NCI-H526 (cell line): ENCODE data around the gene OPN1SW.

ENCODE experiments used
- DNase-seq, 2 experiments: peaks; one replicate each; lab custom pipeline; 2025; lab: John Stamatoyannopoulos, UW

OPN1SW gene

GRCh38 chr7:128775744-128776474, at the start of gene OPN1SW:
TSS of gene OPN1SW (minus strand) at chr7:128775794. CDS start at chr7:128775781, 13 bp downstream.
- DNase-seq = no peak

GRCh38 chr7:128821724-128822123, 46.1 kb upstream of the OPN1SW start:
- no peak for DNase-seq

DNA sequence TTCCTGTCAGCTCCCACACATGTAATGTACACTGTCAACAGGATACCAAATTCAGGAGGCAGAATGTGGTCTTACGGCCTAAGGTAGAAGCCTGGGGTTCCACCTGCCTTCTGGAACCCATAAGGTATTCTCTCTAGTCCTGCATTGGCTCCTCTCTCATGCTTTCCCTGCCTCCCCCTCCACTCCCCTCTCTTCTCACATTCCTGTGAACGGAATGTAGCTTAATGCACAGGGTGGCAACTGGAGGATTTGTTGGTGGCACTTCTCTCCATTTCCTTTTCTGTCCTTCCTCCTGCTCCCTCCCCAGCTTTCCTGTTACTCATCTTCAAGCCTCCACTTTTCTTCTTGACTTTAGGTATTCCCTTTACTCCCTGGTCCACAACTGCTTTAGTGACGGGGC, 43.1 kb upstream of the OPN1SW start:
- DNase-seq = no peak

DNA sequence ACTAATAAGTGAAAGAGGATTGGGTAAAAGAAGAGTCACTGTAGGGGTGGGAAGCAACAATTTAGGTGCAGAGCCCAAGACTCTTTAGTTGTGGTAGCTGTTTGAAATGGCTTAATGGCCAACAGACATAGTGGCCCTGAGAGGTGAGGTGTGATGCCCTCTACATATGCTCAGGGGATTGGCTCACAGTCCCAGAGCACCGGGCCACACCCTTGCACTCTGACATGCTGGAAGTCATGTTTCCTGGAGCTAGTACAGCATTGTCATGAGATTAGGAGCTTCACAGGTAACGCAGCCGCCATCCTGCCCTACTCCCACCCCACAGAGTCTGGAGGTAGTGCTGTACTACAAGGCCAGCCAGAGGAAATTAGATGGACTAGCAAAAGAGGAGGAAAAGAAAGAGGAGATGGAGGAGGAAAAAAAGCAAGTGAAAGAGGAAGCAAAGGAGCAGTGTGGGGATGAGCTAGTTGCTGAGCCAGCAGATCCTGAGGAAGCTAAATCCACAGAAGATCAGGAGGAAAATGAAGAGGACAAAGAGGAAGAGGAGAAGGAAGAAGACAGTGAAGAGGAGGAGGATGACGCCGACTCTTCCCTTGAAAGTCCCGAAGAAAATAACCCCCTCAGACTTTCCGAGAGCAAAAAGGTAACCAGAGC, 39.8 kb upstream of the OPN1SW start:
- DNase-seq = no peak

DNA sequence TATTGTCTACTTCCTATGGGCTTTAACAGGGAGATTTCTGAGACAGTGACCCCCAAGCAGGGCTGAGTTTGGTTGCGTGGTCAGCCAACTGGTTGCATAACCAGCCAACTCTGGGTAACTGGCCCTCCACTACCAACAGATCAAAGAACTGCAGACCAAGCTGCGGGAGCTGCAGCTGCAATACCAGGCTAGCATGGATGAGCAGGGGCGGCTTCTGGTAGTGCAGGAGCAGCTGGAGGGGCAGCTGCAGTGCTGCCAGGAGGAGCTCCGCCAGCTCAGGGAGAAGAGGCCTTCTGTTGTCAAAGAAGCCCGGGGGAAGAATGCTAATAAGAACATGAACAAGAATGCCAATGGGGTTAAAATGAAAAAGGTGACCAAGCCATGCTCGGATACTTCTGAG, 38.9 kb upstream of the OPN1SW start:
- DNase-seq = no peak

GRCh38 chr7:128812514-128813168, 37.0 kb upstream of the OPN1SW start:
- no peak for DNase-seq

DNA sequence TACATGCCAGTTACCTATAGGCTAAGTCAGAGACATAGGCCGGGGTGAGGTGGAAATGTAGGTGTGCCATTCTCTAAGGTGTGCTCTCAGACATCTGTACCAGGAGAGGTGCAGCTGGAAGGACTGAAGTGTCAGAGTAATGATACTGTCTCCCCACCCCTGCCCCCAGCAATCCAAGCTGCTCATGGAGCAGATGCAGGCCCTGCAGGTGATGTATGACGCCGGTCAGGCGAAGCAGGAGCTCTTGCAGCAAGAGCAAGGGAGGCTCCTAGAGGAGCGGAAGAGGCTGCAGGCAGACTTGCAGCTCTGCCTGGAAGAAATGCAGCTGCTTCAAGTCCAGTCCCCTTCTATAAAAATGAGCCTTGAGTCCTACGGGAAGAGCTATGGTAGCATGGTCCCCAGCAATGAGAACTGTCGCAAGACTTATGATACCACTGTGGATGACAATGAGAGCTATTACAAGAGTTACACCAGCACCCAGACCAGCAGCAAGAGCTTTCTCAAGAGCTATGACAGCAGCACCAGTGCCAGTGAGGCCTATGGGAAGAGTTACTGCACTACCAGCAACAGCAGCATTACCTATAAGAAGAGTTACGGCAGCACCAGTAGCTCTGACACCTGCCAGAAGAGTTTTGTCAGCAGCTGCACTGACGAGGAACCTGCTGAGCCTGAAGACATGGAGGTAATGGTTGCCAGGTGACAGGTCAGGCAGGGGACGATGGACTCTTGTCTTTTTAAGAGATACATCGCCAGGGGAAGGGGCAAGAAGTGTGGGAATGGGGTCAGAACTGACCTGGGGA, 36.2 kb upstream of the OPN1SW start:
- DNase-seq = no peak

- no peak for DNase-seq
These were observed 35.4 kb upstream of the OPN1SW start for GRCh38 chr7:128810997-128811396.

GRCh38 chr7:128810473-128810872, 34.9 kb upstream of the OPN1SW start:
- DNase-seq = no peak

DNA sequence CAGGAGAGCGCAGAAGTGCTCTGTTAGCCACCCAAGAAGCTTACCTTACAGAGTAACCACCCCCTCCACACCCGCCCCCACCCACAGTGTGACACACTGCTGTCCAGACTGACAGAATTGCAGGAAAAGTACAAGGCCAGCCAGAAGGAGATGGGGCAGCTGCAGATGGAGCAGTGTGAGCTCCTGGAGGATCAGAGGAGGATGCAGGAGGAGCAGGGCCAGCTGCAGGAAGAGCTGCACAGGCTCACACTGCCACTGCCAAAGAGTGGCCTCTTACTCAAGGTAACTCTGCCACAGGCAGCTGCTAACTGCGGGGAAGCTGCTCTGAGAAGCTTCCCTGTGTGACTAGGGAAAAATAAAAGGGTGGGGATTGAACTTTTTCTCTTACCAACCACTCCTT, 33.8 kb upstream of the OPN1SW start:
- no peak for DNase-seq

DNA sequence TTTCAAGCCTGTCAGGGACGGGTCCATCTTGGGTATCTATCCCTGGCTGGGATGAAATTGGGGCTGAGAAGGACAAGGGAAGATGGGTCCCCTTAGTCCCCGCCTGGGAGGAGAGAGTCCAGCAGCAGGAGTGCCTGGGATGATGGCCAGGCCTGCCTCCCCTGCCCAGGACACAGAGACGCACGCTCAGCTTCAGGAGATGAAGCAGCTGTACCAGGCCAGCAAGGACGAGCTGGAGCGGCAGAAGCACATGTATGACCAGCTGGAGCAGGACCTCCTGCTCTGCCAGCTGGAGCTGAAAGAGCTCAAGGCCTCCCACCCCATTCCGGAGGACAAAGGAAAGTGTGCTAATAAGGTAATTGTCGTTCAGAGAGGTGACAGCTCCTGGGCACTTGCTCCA, 31.6 kb upstream of the OPN1SW start:
- DNase-seq = no peak

DNA sequence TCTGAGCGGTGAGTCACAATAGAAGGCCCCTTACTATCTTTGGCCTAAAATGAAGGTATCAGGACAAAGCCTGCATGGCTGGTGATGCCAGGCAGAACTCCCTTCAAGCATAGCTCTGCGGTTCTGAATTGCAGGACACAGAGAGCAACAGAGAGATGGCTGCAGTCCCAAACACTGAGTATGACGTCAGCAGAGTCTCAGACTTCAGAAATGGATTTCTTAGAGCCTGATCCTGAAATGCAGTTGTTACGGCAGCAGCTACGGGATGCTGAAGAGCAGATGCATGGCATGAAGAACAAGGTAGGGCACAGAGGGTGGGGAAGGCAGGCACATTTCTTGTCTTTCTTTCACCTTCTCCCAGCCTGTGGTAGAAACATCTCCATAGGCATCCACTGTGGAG, 29.6 kb upstream of the OPN1SW start:
- no peak for DNase-seq

DNA sequence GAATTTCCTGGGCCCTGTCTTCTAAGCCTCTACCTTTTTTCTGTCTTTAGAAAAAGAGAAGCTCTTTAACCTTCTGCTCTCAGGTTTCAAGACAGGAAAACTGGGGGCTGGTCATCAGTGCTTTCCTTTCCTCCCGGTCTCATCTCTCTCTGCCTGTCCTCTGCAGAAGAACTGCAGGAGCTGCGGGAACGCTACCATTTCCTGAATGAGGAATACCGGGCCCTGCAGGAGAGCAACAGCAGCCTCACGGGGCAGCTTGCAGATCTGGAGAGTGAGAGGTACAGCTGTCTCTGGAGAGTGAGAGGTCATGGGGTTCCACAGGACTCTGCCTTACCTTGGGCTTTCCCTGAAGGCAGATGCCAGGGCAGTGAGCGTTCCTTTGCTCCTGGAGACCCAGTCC, 28.9 kb upstream of the OPN1SW start:
- DNase-seq = no peak

- no peak for DNase-seq
These were observed 26.2 kb upstream of the OPN1SW start for GRCh38 chr7:128801667-128802418.

DNA sequence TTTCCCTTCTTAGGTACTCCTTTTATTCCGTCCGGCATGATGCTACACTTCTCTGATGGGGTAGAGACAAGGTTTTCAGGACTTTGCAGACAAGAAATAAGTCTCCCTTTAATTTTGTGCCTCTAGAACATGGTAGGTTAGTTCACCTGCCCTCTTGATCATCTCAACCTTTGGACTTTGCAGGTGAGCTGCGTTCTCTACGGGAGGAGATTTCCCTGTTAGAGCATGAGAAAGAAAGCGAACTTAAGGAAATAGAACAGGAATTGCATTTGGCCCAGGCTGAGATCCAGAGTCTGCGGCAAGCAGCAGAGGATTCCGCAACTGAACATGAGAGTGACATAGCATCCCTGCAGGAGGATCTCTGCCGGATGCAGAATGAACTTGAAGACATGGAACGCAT, 25.4 kb upstream of the OPN1SW start:
- DNase-seq = no peak

- DNase-seq = no peak
These were observed 25.0 kb upstream of the OPN1SW start for GRCh38 chr7:128800567-128800966.

DNA sequence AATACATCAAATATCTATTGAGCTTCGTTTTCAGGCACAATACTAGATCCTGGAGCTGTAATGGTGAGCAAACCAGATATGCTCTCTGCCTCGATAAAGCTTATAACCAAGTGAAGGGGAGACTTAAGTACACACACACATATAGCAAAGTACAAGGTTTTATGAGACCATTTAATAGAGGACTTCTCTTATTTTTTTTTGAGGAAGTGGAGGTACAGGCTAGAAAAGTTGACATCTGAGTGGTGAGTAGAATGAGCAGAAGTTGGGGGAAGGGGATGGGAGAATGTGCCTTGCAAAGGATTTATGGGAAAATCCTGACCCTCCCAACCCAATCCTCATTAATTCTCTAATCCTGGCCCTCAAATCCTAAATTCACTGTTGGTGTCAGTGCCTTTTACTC, 23.9 kb upstream of the OPN1SW start:
- no peak for DNase-seq

DNA sequence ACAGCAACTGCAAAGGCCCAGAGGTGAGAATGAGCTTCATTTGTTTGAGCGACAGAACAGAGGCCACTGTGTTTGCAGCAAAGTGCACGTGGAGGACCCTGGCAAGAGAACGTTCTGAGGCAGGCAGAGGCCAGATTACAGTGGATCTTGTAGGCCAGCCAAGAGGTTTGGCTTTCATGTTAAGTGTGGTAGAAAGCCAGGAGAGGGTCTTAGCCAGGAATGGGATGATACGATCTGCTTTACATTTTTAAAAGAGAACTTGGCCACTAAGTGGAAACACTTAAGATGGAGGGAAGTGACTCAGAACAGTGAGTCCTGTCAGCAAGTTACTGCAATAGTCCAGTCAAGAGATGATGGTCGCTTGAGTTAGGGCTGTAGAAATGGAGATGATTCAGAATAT, 20.7 kb upstream of the OPN1SW start:
- DNase-seq = no peak

DNA sequence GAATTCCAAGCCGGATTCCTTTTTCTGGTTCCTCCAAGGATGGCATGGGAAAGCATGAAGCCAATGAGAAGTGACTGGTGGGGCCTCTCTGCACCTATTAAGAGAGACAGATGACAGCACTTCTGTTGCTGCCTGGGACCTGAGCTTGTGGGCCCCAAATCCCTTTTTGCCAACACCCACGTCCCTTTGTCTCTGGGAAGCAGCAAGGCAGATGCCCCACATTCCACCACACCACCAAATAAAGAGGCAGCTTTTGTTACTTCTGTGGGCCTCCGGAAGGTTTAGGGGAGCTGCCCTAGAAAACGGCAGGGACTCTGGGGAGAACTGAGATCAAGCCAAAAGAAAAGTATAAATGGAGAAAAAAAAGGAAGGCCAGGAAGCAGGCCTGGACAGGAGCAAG, 19.5 kb upstream of the OPN1SW start:
- DNase-seq = no peak

- DNase-seq = no peak
These were observed 18.8 kb upstream of the OPN1SW start for GRCh38 chr7:128794436-128794835.

DNA sequence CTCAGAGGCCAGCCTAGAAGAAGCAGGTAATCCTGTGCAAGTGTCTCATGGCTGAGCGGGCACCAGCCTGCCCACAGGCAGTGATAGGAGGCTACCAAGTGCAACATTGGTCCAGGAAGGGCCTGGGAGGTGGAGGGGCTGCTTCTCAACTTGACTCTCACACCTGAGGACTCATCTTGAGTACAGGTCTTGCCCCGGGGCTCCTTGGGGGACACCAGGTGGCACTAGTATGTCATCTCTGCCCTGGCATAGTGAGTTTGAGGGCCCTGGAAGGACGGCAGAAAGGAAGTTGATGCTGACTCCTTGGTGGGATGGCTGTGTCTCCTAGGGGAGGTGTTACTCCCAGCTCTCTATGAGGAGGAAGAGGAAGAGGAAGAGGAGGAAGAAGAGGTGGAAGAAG, 18.4 kb upstream of the OPN1SW start:
- no peak for DNase-seq

GRCh38 chr7:128793181-128793547, 17.6 kb upstream of the OPN1SW start:
- DNase-seq = no peak
